Body of pancreas (tissue), 4 donors: ENCODE results near the gene DFFB.

Experiments
- CTCF ChIP-seq, 7 experiments: fragments of 450-650 bp in 4 of 7; fragments of 200-600 bp in 3 of 7; sonication (generic) in 3 of 7; IDR thresholded peaks; one replicate each; pipeline ENCODE4 v1.5.1; 2016 to 2019; ENCODE audit warnings: antibody characterized with exemption in 7 of 7
- POLR2A ChIP-seq, 3 donors: fragments of 450-650 bp; IDR thresholded peaks; one replicate each; pipeline ENCODE4 v1.6.1; 2016; ENCODE audit warnings: antibody characterized with exemption in 3 of 3, mild to moderate bottlenecking in 2 of 3

- no peak for TF ChIP-seq POLR2A (IDR thresholded peaks at IDR 0.05)
- TF ChIP-seq CTCF (IDR thresholded peaks at IDR 0.05), result no peak
These were observed 45.7 kb upstream of the DFFB start for GRCh38 chr1:3811595-3811911.
